Astrocyte of the spinal cord (primary cell): ENCODE data around the gene NCSTN.

ENCODE experiments used
- DNase-seq: peaks from one replicate; pipeline ENCODE4 v3.0.0; 2011; ENCODE audit warnings: low read depth, low spot score
- H3K4me3 ChIP-seq: 2 replicates; pipeline ENCODE4 v1.5.1; 2011; ENCODE audit warnings: low read depth, mild to moderate bottlenecking, low read length, moderate library complexity
- CTCF ChIP-seq: IDR thresholded peaks from 2 replicates; pipeline ENCODE4 v1.5.1; 2012; ENCODE audit warnings: low read depth, mild to moderate bottlenecking, low read length, inconsistent platforms
- in situ Hi-C: cut with HindIII; loops from 2 replicates; pipeline ENCODE4 v1.10.0; 2017; ENCODE audit warnings: low sequenced_read_pairs

NCSTN gene

GRCh38 chr1:160367934-160368923 lies 25.0 kb downstream of the NCSTN start:
- no peak overlapping the region for H3K4me3 ChIP-seq
- no peak for DNase-seq
- TF ChIP-seq CTCF, result no peak
- in situ Hi-C loops, result no loop called here

- no peak for TF ChIP-seq CTCF
- no peak for DNase-seq
- in situ Hi-C loops, result no loop called here
- H3K4me3 ChIP-seq, result no peak overlapping the region
Observed at GRCh38 chr1:160369087-160369486, 25.9 kb downstream of the NCSTN start.

DNA sequence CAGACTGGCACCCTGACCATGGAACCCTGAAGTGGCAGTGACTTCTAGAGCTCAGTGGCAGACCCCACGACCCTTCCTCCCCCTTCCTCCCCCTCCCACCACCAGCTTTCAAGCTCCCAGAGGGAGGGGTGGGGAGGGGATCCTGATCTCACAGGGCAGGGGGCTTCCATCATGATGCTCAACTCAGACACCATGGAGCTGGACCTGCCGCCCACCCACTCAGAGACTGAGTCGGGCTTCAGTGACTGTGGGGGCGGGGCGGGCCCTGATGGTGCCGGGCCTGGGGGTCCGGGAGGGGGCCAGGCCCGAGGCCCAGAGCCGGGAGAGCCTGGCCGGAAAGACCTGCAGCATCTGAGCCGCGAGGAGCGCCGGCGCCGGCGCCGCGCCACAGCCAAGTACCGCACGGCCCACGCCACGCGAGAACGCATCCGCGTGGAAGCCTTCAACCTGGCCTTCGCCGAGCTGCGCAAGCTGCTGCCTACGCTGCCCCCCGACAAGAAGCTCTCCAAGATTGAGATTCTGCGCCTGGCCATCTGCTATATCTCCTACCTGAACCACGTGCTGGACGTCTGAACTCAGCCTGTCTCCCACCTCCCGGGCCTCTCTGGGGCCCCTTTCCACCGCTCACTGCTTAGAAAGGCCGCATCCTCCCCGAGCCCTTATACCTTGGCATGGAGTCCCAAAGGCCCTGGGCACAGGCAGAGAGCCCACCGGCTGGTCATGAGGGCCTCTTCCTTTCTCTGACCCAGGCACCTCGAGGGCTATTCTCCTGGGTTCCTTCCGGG lies 27.6 kb downstream of the NCSTN start:
- H3K4me3 ChIP-seq, result no peak overlapping the region
- DNase-seq, result no peak
- in situ Hi-C loops, result no loop called here
- no peak for TF ChIP-seq CTCF

DNA sequence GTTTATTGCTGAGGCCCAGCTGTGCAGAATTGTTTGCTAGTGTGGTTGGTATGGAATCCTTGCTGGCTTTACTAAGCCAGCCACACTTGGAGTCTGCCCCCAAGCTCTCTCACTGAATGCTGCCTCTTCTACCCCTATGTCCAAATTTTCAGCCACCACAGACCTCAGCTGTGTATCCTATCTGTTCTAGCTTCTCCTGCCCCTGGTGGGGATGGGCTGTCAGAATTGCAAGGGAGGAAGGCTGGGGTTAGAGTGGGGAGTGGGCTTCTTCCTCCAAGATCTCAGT lies 28.1 kb downstream of the NCSTN start:
- no peak for DNase-seq
- H3K4me3 ChIP-seq, result no peak overlapping the region
- in situ Hi-C loops, result no loop called here
- TF ChIP-seq CTCF, result no peak

- in situ Hi-C loops, result no loop called here
Observed at GRCh38 chr1:160371756-160372155, 28.6 kb downstream of the NCSTN start.

DNA sequence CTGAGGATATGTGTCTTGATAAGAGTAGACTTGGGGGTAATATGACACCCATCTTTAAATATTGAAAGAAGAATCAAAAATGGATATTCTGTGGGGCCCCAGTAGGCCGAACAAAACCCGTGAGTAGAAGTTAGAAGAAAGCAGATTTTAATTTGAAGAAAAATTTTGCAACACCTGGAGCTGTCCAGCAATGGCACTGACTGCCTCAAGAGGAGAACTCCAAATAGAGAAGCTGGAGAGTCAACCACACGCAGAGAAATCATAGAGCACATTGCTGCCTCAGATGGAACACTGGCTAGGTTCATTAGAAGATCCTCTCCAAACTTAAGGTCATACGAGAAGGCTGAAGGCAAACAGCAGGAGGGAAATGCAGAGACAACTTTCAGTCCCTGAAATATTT lies 30.5 kb downstream of the NCSTN start:
- TF ChIP-seq CTCF, result no peak
- in situ Hi-C loops, result no loop called here
- no peak overlapping the region for H3K4me3 ChIP-seq
- no peak for DNase-seq

More at GRCh38 chr1:160371756-160372155, 28.6 kb downstream of the NCSTN start:
- DNase-seq, result no peak
- no peak for TF ChIP-seq CTCF
- no peak overlapping the region for H3K4me3 ChIP-seq
